Psoas muscle (tissue), 7 donors: Measurements from ENCODE around the gene C5orf46. TPM values are rescaled to one million over a fixed set of nuclear protein-coding genes. Genes with fewer than 3 reads are reported as not detected.

Experiments
- polyA plus RNA-seq, 3 donors: library from polyadenylated mRNA; stranded (reverse); fragments of 200-250 nt; gene quantifications; one replicate each; pipeline ENCODE4 v1.2.3, GENCODE V29; 2013
- total RNA-seq, 4 donors: library from RNA; stranded (reverse); fragmentation: NEBNext Ultra II Directional in 2 of 4; extraction: Animal tissue kit (Norgen Biotek cat#: 25700) in 2 of 4; gene quantifications; one replicate each; pipeline versions ENCODE4 v1.2.1 to v1.2.4, GENCODE V29; 2021 to 2023
- donor health status: healthy with polysubstance abuse.
- donor health status: DM: no; HTN: no; CAD: no; lungs with moderate emphysema.
- donor health status: Bipolar disorder and iron deficiency.
- donor health status: healthy.
- donor health status: DM: no; HTN: no; CAD: no.
- donor health status: DM: no; HTN: no; CAD: no.
- donor health status: DM: yes; HTN: yes; CAD: no.

Gene C5orf46
- total and polyA plus RNA-seq, 7 donors, result not detected

Other genes starting within 250 kb of the C5orf46 start
- under 1 TPM in 2 of 4 donors, not detected in 2; 0.02 to 0.07 TPM for gene JAKMIP2, start 123.8 kb downstream of the C5orf46 start, total RNA-seq
- under 1 TPM; 0.01 to 0.08 (median 0.06) TPM for gene JAKMIP2, start 123.8 kb downstream of the C5orf46 start, polyA plus RNA-seq
- gene SPINK1, start 74.9 kb downstream of the C5orf46 start, total RNA-seq, result 1 to 10 TPM in 3 of 4 donors, not detected in 1; 3.0 to 8.2 (median 6.2) TPM
- 10 to 100 TPM in 1 of 3 donors, 1 to 10 TPM in 2; 1.6 to 24.1 (median 9.4) TPM for gene SPINK1, start 74.9 kb downstream of the C5orf46 start, polyA plus RNA-seq
- not detected for gene SCGB3A2, start 27.8 kb downstream of the C5orf46 start, total RNA-seq
- gene SCGB3A2, start 27.8 kb downstream of the C5orf46 start, polyA plus RNA-seq, result under 1 TPM in 1 of 3 donors, not detected in 2; 0.17 TPM
- gene SPINK5, start 157.4 kb upstream of the C5orf46 start, total RNA-seq, result under 1 TPM in 3 of 4 donors, not detected in 1; 0.18 to 0.53 (median 0.41) TPM
- under 1 TPM; 0.05 to 0.90 (median 0.15) TPM for gene SPINK5, start 157.4 kb upstream of the C5orf46 start, polyA plus RNA-seq